IPS DF 6.9 (cell line): ENCODE results near the gene DNAJC1.
"Not testable (repeated sequence)": the region's sequence is repeated elsewhere in the genome, so short reads cannot be mapped to it uniquely, and the experiment has no call there.

Experiments used
- DNase-seq: peaks from one replicate; pipeline ENCODE4 v3.0.0-alpha.2; 2013; ENCODE audit warnings: low read depth, low spot score
- H3K27ac ChIP-seq: one replicate; pipeline ENCODE4 v1.5.1; 2013; ENCODE audit warnings: low read length, control low read depth
- H3K27me3 ChIP-seq: 2 replicates; pipeline ENCODE4 v1.6.1; 2013; ENCODE audit warnings: mild to moderate bottlenecking, low read length; ENCODE audit not compliant: control insufficient read depth, insufficient read depth
- H3K36me3 ChIP-seq: 2 replicates; pipeline ENCODE4 v1.6.1; 2013; ENCODE audit warnings: low read length; ENCODE audit not compliant: control insufficient read depth, insufficient read depth
- H3K4me1 ChIP-seq: 2 replicates; pipeline ENCODE4 v1.6.1; 2013; ENCODE audit warnings: low read length; ENCODE audit not compliant: control insufficient read depth, insufficient read depth
- H3K4me3 ChIP-seq: 2 replicates; pipeline ENCODE4 v1.5.1; 2013; ENCODE audit warnings: mild to moderate bottlenecking, low read length
- H3K9me3 ChIP-seq: 2 replicates; pipeline ENCODE4 v1.6.1; 2013; ENCODE audit warnings: low read length, inconsistent platforms; ENCODE audit not compliant: control insufficient read depth, insufficient read depth
- WGBS: extraction: QIAGEN DNeasy Blood & Tissue Kit; methylation state at CpG from one replicate; pipeline ENCODE4 v1.1.7; 2013; ENCODE audit warnings: mixed read lengths, missing lambda C conversion rate; ENCODE audit not compliant: insufficient read length, insufficient coverage; 5-methylcytosine and 5-hydroxymethylcytosine counted together

Gene DNAJC1

DNA sequence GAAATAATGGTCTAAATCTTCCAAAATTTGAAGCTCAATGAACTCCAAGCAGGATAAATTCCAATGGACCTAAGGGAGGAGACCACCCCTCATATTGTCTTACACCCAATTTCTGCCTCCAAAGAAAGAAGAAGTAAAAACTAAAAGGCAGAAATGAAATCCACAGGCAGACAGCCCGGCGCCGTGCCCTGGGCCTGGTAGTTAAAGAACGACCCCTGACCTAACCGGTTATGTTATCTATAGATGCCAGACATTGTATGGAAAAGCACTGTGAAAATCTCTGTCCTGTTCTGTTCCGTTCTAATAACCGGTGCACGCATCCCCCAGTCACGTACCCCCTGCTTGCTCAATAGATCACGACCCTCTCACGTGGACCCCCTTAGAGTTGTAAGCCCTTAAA, 130.8 kb downstream of the DNAJC1 start:
- not testable (repeated sequence) for DNase-seq, H3K36me3 ChIP-seq, H3K4me3 ChIP-seq, H3K9me3 ChIP-seq, H3K4me1 ChIP-seq, H3K27ac ChIP-seq, H3K27me3 ChIP-seq
- WGBS, result no CpG with 5 or more reads among the region's 11 CpGs

DNA sequence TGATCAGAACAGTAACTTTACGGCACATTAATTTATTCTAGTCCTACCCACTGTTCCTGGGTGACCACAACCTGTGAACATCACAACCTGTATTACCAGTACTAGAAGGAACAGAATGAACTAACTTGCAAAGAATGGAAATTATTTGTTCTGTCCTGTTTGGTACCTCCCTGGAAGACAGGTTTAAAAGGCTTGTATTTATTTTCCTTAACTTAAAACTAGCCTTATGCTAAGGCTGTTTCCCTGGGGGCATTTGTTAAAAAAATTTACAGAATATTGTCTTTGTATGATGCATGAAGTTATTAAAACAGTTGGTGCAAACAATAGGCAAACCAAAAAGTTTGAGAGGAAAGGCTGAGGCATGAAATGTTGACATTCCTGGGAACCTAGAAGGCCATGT, 132.7 kb downstream of the DNAJC1 start:
- Histone ChIP-seq H3K27ac (no peak overlapping the region), H3K27me3 (no peaks in the 10 kb centered on the region), H3K9me3 (no peaks in the 10 kb centered on the region), H3K4me3 (no peak overlapping the region), H3K4me1 (no peaks in the 10 kb centered on the region), H3K36me3 (no peaks in the 10 kb centered on the region)
- WGBS, result no CpG with 5 or more reads among the region's 1 CpG
- no peak for DNase-seq

DNA sequence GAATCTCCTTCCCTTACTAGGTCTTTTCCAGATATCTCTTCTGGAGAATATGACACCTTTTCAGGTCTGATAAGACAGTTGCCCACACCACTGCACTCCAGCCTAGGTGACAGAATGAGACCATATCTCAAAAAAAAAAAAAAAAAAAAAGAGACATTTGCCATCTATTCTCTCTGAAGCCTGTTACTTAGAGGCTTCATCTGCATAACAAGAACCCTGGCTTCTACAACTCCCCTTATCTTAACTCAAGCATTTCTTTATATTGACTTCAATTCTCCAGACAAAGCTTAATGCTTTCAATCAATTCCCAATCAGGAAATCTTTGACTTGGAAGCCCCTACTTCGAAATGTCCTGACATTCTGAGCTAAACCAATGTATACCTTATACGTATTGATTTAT, 134.4 kb downstream of the DNAJC1 start:
- H3K27ac ChIP-seq, H3K9me3 ChIP-seq, H3K4me3 ChIP-seq, DNase-seq, H3K36me3 ChIP-seq, H3K4me1 ChIP-seq, H3K27me3 ChIP-seq: not testable (repeated sequence)
- WGBS, result no CpG with 5 or more reads among the region's 2 CpGs

DNA sequence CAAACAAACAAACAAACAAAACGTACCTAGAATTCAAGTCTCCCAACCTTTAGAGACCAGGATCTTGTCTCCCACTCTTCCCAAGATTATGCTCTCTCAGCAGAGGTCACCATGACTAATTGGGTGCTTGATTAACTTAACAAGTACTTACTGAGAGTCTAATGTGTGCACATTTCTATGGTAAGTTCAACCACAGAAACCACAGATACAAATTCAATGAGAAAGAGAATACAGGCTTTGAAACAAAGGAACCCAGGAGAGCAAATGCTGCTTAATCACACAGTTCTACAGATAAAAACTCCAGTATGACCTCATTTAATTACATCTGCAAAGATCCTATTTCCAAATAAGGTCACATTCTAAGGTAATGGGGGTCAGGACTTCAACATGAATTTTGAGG, 142.8 kb downstream of the DNAJC1 start:
- Histone ChIP-seq H3K27me3 (no peaks in the 10 kb centered on the region), H3K9me3 (no peaks in the 10 kb centered on the region), H3K36me3 (no peaks in the 10 kb centered on the region), H3K4me3 (no peak overlapping the region), H3K4me1 (no peaks in the 10 kb centered on the region), H3K27ac (no peak overlapping the region)
- DNase-seq, result no peak
- WGBS, result no CpG with 5 or more reads among the region's 1 CpG

DNA sequence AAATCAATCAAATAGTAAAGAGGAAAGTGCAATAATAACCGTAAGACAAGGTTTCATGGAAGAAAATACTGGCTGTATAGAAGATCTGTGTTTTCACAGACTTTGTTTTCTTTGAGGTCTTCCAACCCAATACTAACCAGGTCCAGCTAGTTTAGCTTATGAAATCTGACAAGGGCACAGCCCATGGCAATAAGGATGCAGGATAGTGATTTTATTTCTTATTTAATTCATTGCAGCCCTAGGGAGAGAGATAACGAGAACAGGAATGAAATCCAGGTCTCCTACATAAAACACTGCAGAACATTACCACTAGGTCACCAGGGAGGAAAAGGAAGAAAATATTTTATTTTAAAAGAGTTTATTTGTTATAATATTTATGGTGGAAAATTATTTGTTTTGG, 145.1 kb downstream of the DNAJC1 start:
- Histone ChIP-seq H3K4me1 (no peaks in the 10 kb centered on the region), H3K9me3 (no peaks in the 10 kb centered on the region), H3K4me3 (no peak overlapping the region), H3K27ac (no peak overlapping the region), H3K27me3 (no peaks in the 10 kb centered on the region), H3K36me3 (no peaks in the 10 kb centered on the region)
- no CpG with 5 or more reads among the region's 2 CpGs for WGBS
- DNase-seq, result no peak

DNA sequence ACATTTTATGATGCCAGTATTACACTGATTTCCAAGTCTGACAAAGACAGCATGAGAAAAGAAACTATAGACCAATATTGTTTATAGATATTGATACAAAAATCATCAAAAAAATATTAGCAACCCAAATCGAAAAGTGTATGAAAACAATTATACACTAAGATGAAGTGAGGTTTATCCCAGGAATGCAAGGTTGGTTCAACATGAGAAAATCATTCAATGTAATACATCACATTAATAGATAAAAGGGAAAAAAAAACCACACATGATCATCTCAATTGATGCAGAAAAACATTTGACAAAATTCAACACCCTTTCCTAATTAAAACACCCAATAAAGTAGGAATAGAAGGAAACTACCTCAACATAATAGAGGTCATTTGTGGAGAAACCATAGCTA, 153.9 kb downstream of the DNAJC1 start:
- no peaks in the 10 kb centered on the region for H3K9me3 ChIP-seq
- H3K4me1 ChIP-seq, result no peaks in the 10 kb centered on the region
- no peaks in the 10 kb centered on the region for H3K36me3 ChIP-seq
- DNase-seq, result no peak
- no peaks in the 10 kb centered on the region for H3K27me3 ChIP-seq
- no CpG with 5 or more reads among the region's 1 CpG for WGBS
- no peak overlapping the region for H3K4me3 ChIP-seq
- H3K27ac ChIP-seq, result no peak overlapping the region

DNA sequence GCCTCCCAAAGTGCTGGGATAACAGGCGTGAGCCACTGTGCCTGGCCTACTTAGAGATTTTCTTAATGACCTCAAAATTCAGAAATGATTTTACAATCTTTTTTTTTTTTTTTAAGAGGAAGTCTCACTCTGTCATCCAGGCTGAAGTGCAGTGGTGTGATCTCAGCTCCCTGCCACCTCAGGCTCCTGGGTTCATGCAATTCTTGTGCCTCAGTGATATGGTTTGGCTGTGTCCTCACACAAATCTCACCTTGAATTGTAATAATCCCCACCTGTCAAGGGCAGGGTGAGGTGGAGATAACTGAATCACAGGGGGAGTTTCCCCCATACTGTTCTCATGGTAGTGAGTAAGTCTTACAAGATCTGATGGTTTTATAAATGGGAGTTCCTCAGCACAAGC, 159.9 kb downstream of the DNAJC1 start:
- DNase-seq, result no peak
- H3K36me3 ChIP-seq, result no peaks in the 10 kb centered on the region
- WGBS, result no CpG with 5 or more reads among the region's 1 CpG
- H3K9me3 ChIP-seq, result no peaks in the 10 kb centered on the region
- H3K4me3 ChIP-seq, result no peak overlapping the region
- no peaks in the 10 kb centered on the region for H3K27me3 ChIP-seq
- no peak overlapping the region for H3K27ac ChIP-seq
- H3K4me1 ChIP-seq, result no peaks in the 10 kb centered on the region

DNA sequence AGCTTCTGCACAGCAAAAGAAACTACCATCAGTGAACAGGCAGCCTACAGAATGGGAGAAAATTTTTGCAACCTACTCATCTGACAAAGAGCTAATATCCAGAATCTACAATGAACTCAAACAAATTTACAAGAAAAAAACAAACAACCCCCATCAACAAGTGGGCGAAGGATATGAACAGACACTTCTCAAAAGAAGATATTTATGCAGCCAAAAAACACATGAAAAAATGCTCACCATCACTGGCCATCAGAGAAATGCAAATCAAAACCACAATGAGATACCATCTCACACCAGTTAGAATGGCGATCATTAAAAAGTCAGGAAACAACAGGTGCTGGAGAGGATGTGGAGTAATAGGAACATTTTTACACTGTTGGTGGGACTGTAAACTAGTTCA, 162.3 kb downstream of the DNAJC1 start:
- no CpG with 5 or more reads among the region's 2 CpGs for WGBS
- not testable (repeated sequence) for H3K36me3 ChIP-seq, H3K4me3 ChIP-seq, H3K9me3 ChIP-seq, DNase-seq, H3K4me1 ChIP-seq, H3K27me3 ChIP-seq, H3K27ac ChIP-seq

DNA sequence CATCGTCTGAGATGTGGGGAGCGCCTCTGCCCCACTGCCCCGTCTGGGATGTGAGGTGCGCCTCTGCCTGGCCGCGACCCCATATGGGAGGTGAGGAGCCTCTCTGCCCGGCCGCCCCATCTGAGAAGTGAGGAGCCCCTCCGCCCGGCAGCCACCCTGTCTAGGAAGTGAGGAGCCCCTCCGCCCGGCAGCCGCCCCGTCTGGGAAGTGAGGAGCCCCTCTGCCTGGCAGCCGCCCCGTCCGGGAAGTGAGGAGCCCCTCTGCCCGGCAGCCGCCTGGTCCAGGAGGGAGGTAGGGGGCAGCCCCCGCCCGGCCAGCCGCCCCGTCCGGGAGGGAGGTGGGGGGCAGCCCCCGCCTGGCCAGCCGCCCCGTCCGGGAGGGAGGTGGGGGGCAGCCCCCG, 166.0 kb downstream of the DNAJC1 start:
- H3K4me1 ChIP-seq, H3K27me3 ChIP-seq, DNase-seq, H3K36me3 ChIP-seq, H3K4me3 ChIP-seq, H3K9me3 ChIP-seq, H3K27ac ChIP-seq: not testable (repeated sequence)
- WGBS, result no CpG with 5 or more reads among the region's 29 CpGs

DNA sequence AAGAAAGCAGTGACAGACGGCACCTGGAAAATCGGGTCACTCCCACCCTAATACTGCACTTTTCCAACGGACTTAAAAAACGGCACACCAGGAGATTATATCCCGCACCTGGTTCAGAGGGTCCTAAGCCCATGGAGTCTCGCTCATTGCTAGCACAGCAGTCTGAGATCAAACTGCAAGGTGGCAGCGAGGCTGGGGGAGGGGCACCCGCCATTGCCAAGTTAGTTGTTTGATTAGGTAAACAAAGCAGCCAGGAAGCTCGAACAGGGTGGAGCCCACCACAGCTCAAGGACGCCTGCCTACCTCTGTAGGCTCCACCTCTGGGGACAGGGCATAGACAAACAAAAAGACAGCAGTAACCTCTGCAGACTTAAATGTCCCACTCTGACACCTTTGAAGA, 169.0 kb downstream of the DNAJC1 start:
- not testable (repeated sequence) for H3K4me1 ChIP-seq, DNase-seq, H3K27ac ChIP-seq, H3K4me3 ChIP-seq, H3K9me3 ChIP-seq, H3K27me3 ChIP-seq, H3K36me3 ChIP-seq
- no CpG with 5 or more reads among the region's 10 CpGs for WGBS

DNA sequence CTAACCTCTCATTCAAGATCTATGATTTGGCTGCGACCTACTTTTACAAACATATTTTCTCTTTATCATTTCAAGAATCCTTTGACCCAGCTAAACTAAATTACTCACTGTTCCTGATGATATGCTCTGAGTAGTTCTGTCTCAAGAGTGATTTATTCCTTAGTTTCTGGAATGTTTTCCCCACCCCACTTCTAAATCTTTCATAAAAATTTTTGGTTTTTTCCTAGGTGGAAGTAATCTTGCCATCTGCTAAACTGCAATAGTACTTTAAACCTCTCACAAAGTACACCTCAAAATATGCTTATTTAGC, 170.8 kb downstream of the DNAJC1 start:
- H3K4me3 ChIP-seq, result no peak overlapping the region
- H3K27me3 ChIP-seq, result no peaks in the 10 kb centered on the region
- H3K9me3 ChIP-seq, result no peaks in the 10 kb centered on the region; the same call in 1 of the 2 replicates
- no peak for DNase-seq
- 100% methylated on average over 1 of the region's 1 CpG for WGBS
- no peaks in the 10 kb centered on the region for H3K4me1 ChIP-seq
- H3K27ac ChIP-seq, result no peak overlapping the region
- H3K36me3 ChIP-seq, result no peaks in the 10 kb centered on the region
